Endothelial cell of hepatic sinusoid (primary cell): Measurements from ENCODE around the gene SIK3.

ENCODE experiments used
- in situ Hi-C: cut with HindIII; loops from 2 replicates; pipeline ENCODE4 v1.10.0; 2017; ENCODE audit warnings: low sequenced_read_pairs

The SIK3 gene

GRCh38 chr11:116911976-116912734 is 186.1 kb downstream of the SIK3 start:
- in situ Hi-C loops: no loop called here

- in situ Hi-C loops: no loop called here
Observed at GRCh38 chr11:116910847-116911246, 187.4 kb downstream of the SIK3 start.

- in situ Hi-C loops: no loop called here
Observed at GRCh38 chr11:116910378-116910777, 187.8 kb downstream of the SIK3 start.

- in situ Hi-C loops: no loop called here
Observed at GRCh38 chr11:116909245-116909644, 189.0 kb downstream of the SIK3 start.

GRCh38 chr11:116906479-116906878 is 191.7 kb downstream of the SIK3 start:
- in situ Hi-C loops: no loop called here

GRCh38 chr11:116903090-116903489 is 195.1 kb downstream of the SIK3 start:
- in situ Hi-C loops: no loop called here

GRCh38 chr11:116901964-116902688 is 196.1 kb downstream of the SIK3 start:
- in situ Hi-C loops: no loop called here

GRCh38 chr11:116901211-116901610 is 197.0 kb downstream of the SIK3 start:
- in situ Hi-C loops: no loop called here

- in situ Hi-C loops: loop anchor here (10.0 kb wide), 1 partner anchor 199 kb away; the partner anchor contains the start of gene SIK3
Observed at GRCh38 chr11:116896211-116896610, 202.0 kb downstream of the SIK3 start.

GRCh38 chr11:116895048-116895757 is 203.0 kb downstream of the SIK3 start:
- in situ Hi-C loops: loop anchor here (10.0 kb wide), 1 partner anchor 200 kb away; the partner anchor contains the start of gene SIK3

- in situ Hi-C loops: loop anchor here (10.0 kb wide), 1 partner anchor 201 kb away; the partner anchor contains the start of gene SIK3
Observed at GRCh38 chr11:116893906-116894305, 204.3 kb downstream of the SIK3 start.

- in situ Hi-C loops: loop anchor here (10.0 kb wide), 1 partner anchor 201 kb away; the partner anchor contains the start of gene SIK3
Observed at GRCh38 chr11:116893437-116893836, 204.8 kb downstream of the SIK3 start.

GRCh38 chr11:116892374-116892773 is 205.9 kb downstream of the SIK3 start:
- in situ Hi-C loops: loop anchor here (10.0 kb wide), 1 partner anchor 202 kb away; the partner anchor contains the start of gene SIK3

- in situ Hi-C loops: loop anchor here (10.0 kb wide), 1 partner anchor 203 kb away; the partner anchor contains the start of gene SIK3
Observed at GRCh38 chr11:116891746-116892145, 206.5 kb downstream of the SIK3 start.

GRCh38 chr11:116890607-116891006 is 207.6 kb downstream of the SIK3 start:
- in situ Hi-C loops: loop anchor here (10.0 kb wide), 1 partner anchor 204 kb away; the partner anchor contains the start of gene SIK3

GRCh38 chr11:116890193-116890592 is 208.0 kb downstream of the SIK3 start:
- in situ Hi-C loops: loop anchor here (10.0 kb wide), 1 partner anchor 205 kb away; the partner anchor contains the start of gene SIK3

GRCh38 chr11:116888884-116889549 is 209.2 kb downstream of the SIK3 start:
- in situ Hi-C loops: no loop called here

GRCh38 chr11:116888024-116888423 is 210.2 kb downstream of the SIK3 start:
- in situ Hi-C loops: no loop called here

GRCh38 chr11:116885951-116886655 is 212.1 kb downstream of the SIK3 start:
- in situ Hi-C loops: no loop called here

GRCh38 chr11:116882386-116882785 is 215.8 kb downstream of the SIK3 start:
- in situ Hi-C loops: no loop called here
